GM18499 (cell line): ENCODE results near the gene RC3H2.

ENCODE experiments used
- ATAC-seq: cut with Tn5 transposase; IDR thresholded peaks from one replicate; pipeline ENCODE4 v1.9.1; 2021; ENCODE audit warnings: moderate number of reproducible peaks; ENCODE audit not compliant: insufficient read depth, unreplicated experiment

RC3H2 gene

DNA sequence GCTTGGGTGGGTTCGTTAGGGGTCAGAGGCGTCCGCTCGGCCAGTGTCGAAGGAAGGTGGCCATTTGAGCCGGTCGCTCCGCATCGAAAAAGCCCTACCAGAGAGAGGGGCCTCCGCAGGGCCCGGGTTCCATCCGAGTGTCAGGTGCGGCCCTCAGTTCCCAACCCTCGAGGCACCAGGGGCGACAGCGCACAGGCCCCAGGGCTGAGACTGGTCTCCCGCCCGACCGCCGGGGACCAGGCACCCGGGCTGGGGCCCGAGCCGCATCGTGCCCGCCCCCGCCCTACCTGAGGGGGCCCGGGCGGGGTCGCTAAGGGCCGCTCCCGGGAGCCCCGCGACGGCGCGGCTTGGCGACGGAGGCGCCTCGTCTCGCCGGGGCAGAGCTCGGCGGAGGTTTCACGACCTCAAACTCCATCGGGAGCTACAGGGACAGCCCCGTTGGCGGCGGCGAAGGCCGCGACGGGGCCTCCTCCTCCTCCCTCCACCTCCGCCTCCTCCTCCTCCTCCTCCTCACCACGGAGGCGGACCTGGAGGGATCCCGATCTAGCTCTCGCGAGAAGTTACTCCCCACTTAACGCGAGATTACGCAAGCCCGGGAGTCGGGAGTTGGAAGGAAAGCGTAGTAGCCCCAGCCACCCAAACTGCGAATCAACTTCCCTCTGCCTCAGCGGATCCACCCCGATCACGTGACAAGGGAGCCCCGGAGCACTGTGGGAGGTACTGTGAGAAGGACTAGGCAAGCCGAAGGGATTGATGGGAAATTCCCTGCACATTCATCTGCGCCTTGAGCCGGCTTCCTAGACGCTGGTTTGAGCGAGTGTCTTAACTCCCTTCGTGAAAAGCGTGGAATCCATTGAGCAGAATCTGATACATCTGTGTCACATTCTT, at the start of gene RC3H2:
Gene RC3H2, minus strand, starts transcription at position 537 of the 888 bp plus-strand sequence. CDS start 7,850 bp downstream, outside the sequence.
- ATAC-seq, result peak; percentile 75

DNA sequence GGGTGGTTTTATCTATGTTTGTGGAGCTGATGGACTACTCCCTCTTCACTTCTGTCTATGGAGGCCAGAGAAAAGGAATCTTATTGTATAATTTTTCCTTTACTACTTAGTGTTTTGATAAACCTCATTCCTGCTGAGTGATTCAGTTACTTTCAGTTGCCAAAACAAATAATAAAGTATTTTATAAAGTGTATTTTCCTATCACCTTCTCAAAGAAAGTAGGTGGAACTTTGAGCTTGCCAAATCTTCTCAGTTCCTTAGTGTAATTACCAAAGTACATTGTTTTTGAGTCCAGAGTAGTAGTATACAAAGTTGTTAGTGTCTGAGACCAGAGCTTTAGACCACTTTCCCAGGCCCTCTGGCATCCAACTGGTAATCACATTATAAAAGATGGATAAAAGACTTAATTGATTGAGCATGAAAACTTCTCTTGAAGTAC, 49.1 kb upstream of the RC3H2 start:
- ATAC-seq, result no peak

DNA sequence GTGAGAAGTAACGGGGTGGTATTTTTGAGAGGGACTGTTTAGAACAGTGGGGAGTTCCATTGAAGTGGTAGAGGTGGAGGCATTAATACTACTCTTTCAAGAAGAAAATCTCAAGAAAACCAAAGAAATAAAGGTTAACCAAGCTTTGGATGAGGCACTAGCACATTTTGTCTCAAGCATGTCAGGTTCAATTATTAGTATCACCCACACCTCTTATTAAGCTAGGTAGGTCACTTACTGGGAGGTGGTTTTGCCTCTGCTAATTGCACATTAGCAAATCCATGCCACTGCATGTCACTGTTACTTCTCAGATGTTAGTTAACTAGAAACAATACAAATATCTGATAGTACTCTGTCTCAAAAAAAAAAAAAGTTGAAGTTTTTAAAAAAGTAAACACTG, 45.9 kb upstream of the RC3H2 start:
- ATAC-seq, result no peak

- ATAC-seq, result no peak
Measured at GRCh38 chr9:122950263-122950662, 45.1 kb upstream of the RC3H2 start.

DNA sequence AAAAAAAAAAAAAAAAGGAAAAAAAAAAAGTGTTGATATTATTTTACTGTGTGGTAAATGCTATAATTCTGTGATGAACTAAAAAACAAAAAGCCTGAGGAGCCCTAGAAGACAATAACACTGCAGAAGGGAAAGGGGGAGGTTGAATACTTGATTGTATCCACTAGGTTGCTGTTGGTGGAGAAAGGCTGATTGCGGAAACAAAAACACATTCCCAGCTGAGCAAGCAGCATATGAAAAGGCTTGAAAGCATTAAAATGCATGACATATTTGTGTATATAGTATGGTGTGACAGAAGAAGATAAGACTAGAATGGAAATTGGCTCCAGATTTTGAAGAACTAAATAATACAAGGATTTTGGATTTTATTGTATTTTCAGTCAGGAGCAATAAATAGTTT, 44.5 kb upstream of the RC3H2 start:
- ATAC-seq, result no peak

- ATAC-seq, result no peak
Measured at GRCh38 chr9:122948313-122948712, 43.2 kb upstream of the RC3H2 start.

DNA sequence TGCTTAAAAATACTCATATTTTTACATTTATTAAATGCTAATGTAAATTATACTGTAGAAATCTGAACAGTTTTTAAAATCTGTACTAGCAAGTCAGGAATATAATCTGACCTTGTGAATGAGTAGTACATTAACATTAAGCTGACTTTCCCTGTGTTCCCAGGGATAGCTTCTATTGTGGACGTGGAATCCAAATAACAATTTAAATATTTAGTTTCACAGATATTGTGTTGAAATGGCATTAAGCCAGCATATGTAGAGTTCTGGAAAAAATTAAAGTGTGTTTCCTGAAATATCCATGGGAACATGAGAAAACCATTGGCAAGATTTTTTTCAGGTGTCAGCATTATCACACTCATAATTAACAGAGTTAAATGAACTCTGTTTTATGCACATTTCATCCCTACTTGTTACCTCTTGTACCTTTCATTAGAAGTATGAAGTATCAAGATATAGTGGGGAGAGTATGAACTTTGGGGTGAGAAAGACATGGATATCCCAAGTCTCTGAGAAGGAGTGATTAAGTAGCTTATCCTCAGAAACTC, 41.4 kb upstream of the RC3H2 start:
- no peak for ATAC-seq

DNA sequence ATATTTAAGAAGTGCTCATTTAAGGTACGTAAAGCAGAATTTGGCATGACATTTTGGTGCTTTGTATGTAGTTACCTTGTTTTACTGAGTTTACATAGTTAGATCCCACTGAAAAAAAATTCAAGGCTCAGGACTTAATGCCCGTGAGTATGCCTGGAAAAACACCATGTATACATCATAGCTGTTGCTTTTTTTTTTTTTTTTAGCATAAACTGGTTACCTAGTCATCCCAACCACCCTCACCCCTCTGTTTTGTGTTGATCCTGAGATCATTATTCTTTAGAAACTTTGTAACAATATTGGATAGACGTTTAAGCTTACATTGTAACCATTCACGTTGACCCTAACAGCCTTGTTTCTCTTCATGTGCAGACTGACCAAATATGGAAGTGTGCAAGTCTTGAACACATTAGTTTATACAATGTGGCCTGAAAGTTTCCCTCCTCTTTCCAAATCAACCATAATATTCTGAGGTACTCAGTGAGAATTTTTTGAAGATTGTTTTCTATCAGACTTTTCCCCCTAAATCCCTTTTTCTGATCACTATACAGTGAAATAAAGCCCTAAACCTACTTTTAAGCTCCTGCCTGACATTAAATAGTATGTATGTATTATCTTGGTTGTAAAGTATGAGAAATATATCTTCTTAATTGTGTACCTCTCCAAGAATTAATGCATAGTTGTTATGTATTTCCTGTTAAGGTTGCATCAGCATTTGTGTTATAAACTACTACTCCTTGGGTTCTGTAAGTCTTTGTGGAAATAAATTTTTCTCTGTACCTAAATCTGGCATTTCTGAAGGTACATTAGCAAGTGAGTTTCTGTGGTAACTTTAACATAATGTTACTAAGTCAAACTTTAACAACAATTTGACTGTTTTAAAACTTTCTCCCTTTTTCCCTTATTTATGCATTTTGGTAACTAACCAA, 40.1 kb upstream of the RC3H2 start:
- ATAC-seq, result no peak

DNA sequence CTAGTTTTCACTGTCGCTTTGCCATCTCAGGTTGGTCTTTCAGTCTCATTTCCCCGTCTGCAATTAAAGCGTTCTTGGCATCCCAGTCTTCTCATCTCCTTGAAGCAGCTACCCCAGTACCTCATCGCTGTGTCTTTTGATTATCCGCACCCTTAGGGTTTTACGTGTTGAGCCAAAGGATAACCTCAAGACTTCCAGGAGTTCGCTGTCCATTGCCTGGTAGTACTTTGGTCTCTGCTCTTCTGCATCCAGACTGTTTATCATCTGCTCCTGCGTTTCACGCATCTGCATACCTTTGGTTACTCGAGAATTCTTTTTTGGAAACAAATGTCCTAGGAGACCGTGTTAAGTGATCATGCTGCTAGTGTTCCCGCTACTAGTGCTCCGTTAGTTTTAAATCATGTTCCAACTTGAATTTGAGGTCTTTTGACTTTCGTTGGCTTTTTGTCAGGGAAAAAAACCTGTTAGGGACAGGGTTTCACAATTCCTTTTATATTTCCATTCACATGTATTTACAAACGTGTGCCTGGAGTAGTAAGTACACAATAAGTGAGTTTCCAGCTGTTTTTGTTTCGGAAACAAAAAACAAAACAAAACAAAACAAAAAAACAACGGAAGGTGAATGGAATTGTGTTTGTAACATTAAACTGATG, 36.5 kb upstream of the RC3H2 start:
- ATAC-seq, result no peak

- ATAC-seq, result peak; percentile 93
Measured at GRCh38 chr9:122940749-122941581, 35.8 kb upstream of the RC3H2 start, which contains the start of gene RABGAP1. Gene RABGAP1, plus strand, starts transcription at chr9:122941020. Its CDS starts 16,040 bp downstream, at chr9:122957060.

GRCh38 chr9:122940454-122940748, 35.2 kb upstream of the RC3H2 start:
- ATAC-seq, result no peak

DNA sequence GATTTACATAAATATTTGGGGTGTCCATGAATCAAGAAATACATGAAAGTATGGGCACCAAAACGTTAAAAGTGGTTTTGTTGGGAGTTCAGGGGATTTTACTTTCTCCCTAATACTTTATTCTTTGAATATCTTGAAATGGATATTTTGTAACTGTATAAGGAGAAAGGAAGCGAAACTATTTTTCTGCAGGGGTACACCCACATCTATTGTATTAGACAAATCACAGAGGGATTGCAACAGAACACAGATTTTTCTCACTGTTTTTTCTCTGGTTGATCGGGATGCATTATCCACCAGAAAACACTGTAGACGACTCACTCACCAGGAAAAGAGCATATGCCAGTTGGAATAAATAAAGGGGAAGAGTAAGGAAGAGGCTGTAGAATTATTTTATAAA, 34.4 kb upstream of the RC3H2 start:
- no peak for ATAC-seq

DNA sequence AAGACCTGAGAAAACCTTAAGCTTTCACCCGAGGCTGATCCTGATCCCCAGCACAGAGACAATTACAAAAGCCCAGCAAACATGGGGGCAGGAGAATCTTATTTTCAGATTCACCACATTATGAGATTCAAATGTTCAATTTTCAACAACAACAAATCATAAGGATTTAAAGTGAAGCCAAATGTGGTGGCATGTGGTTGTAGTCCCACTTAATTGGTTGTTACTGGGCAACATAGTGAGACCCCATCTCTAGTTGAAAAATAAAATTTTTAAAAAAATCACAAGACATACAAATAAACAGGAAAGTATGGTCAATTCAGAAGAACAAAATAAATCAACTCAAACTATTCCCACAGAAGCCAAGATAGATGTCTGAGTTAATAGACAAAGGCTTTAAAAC, 31.7 kb upstream of the RC3H2 start:
- ATAC-seq, result no peak

GRCh38 chr9:122936464-122936863, 31.3 kb upstream of the RC3H2 start:
- no peak for ATAC-seq

DNA sequence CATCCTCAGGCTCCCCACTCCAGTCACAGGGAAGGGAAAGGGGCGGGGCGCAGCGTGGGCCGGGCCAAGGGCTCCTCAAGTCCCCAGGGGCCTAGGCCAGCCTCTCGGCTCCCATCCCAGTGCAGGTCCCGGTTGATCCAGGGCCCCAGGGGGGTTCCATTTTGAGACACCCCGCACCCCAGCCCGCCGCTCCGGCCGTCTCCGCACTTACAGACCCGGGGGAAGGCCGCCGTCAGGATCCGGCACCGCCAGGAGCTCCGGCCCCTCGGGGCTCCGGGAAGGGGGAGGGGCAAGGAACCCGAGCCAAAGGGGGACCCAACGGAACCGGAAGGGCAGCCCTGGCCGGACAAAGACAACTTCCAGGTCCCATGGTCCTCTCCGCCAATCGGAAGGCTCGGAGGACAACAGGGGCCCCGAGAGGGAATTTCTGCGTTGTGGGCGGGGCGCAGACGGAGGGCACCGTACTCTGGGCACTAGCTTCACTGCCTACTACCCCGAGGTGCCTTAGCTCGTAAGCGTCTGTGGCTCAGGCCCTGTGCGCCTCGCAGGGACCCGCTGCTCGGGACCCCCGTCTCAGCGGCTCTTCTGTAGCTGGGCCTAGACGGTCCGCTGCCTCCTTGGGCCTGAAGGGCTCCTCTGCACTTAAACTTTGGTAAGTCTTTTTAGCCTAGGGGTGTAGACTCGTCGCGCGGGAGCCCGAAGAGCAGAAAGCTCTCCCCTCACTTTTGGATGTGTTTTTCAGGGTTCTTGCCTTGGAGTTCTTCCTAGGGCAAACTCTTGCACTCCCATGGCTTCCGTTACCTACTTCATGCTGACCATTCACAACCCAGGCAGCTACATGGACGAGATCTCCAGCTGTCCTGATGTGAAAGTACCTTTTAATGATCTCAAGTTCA, 26.3 kb upstream of the RC3H2 start, which contains the start of gene ZBTB26:
Gene ZBTB26, minus strand, starts transcription at position 287 of the 896 bp plus-strand sequence. CDS start 11,578 bp downstream, outside the sequence.
- peak; percentile 77 for ATAC-seq

DNA sequence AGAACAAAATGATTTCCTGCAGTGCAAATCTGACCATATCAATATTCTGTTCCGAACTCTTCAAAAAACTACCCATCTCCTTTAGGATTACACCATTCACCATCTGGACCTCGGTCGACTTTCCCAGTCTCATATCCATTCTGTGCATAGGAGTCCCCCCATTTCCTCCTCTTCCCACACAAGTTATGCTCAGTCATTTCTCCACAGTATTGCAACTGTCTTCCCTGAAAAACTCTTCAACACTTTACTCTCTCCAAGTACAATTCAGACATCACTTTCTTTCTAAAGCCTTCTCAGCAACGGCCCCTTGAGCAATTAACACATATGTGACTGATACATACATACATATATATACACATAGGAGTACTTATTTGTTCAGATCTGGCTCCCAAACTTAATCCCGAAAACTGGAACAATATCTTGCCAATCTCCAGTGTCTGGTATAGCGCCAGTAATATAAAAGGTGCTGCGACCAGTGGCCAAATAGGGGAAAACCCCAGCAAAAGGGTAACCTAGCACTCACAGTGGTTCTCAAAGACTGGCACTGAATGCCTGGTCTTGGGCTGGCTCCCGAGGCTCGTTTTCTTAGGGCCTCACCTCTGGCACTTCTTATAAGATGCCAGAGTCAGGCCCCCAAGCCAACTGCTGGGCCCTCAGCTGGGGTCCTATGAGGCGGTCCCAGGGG, 25.5 kb upstream of the RC3H2 start:
- no peak for ATAC-seq

DNA sequence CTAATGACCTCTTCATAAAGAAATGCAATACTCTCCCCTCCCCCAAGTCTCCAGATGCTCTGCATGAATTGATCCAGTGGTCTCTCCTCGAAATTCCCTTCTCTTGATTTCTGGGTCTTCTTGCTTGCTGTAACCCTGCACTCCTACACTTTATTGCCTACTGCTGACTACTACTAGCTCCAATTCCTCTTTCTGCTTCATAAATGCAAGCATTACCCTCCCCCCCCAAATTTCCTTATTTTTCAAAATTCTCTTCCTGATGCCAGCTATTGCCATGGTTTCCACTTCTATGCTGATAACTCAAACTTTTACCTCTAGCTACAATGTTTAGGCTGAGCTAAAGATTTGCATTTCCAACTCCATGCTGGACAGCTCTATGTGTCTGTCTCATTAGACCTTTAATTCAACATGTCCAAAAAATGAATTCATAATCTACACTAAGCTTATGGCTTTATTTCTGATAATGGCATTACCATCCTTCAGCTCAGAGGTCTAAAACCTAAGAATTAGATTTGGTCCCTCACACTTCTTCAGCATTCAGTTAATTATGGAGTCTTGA, 24.7 kb upstream of the RC3H2 start:
- no peak for ATAC-seq
